Trophoblast cell (in vitro differentiated cells and primary cell): ENCODE data around the gene MYO7B.

Source experiments
- DNase-seq, 2 donors: peaks; one replicate each; pipeline ENCODE4 v3.0.0-alpha.2; 2016
- H2AFZ ChIP-seq: 2 replicates; pipeline ENCODE4 v1.6.1; 2013; ENCODE audit warnings: low read length, moderate library complexity, mild to moderate bottlenecking; ENCODE audit not compliant: insufficient read depth, poor library complexity
- H2AK5ac ChIP-seq: 2 replicates; pipeline ENCODE4 v1.6.1; 2013; ENCODE audit warnings: mild to moderate bottlenecking, low read length
- H2BK120ac ChIP-seq: 2 replicates; pipeline ENCODE4 v1.6.1; 2013; ENCODE audit warnings: low read length, mild to moderate bottlenecking, moderate library complexity; ENCODE audit not compliant: insufficient read depth, poor library complexity
- H2BK12ac ChIP-seq: 2 replicates; pipeline ENCODE4 v1.6.1; 2013; ENCODE audit warnings: mild to moderate bottlenecking, low read length, moderate library complexity
- H2BK5ac ChIP-seq: 2 replicates; pipeline ENCODE4 v1.6.1; 2013; ENCODE audit warnings: low read length, low read depth, moderate library complexity, mild to moderate bottlenecking; ENCODE audit not compliant: poor library complexity
- H3K14ac ChIP-seq: 2 replicates; pipeline ENCODE4 v1.6.1; 2013; ENCODE audit warnings: mild to moderate bottlenecking, low read length
- H3K18ac ChIP-seq: 2 replicates; pipeline ENCODE4 v1.6.1; 2013; ENCODE audit warnings: mild to moderate bottlenecking, low read length
- H3K23ac ChIP-seq: 2 replicates; pipeline ENCODE4 v1.6.1; 2013; ENCODE audit warnings: low read length
- H3K27ac ChIP-seq: 2 replicates; pipeline ENCODE4 v1.5.1; 2013; ENCODE audit warnings: low read depth, mild to moderate bottlenecking, inconsistent platforms, low read length, moderate library complexity
- H3K27me3 ChIP-seq: 2 replicates; pipeline ENCODE4 v1.6.1; 2013; ENCODE audit warnings: inconsistent platforms, mild to moderate bottlenecking, low read length, moderate library complexity; ENCODE audit not compliant: insufficient read depth
- H3K36me3 ChIP-seq, 2 experiments: 1 replicate in 1 of 2; 2 replicates in 1 of 2; pipeline ENCODE4 v1.6.1; 2013; ENCODE audit warnings: low read length in 2 of 2, mild to moderate bottlenecking in 2 of 2, moderate library complexity in 1 of 2; ENCODE audit not compliant: insufficient read depth in 2 of 2, control insufficient read depth in 1 of 2
- H3K4ac ChIP-seq: 2 replicates; pipeline ENCODE4 v1.6.1; 2013; ENCODE audit warnings: low read depth, mild to moderate bottlenecking, low read length, moderate library complexity
- H3K4me1 ChIP-seq, 2 experiments: 1 replicate in 1 of 2; 2 replicates in 1 of 2; pipeline ENCODE4 v1.6.1; 2013; ENCODE audit warnings: low read length in 2 of 2, mild to moderate bottlenecking in 2 of 2, moderate library complexity in 1 of 2; ENCODE audit not compliant: insufficient read depth in 2 of 2, control insufficient read depth in 1 of 2
- H3K4me2 ChIP-seq: 2 replicates; pipeline ENCODE4 v1.6.1; 2013; ENCODE audit warnings: inconsistent platforms, mild to moderate bottlenecking, low read length, moderate library complexity
- H3K4me3 ChIP-seq: 2 replicates; pipeline ENCODE4 v1.5.1; 2013; ENCODE audit warnings: mild to moderate bottlenecking, low read depth, low read length, inconsistent platforms
- H3K79me1 ChIP-seq: one replicate; pipeline ENCODE4 v1.6.1; 2013; ENCODE audit warnings: low read length
- H3K79me2 ChIP-seq: 2 replicates; pipeline ENCODE4 v1.6.1; 2013; ENCODE audit warnings: low read length, mild to moderate bottlenecking; ENCODE audit not compliant: control insufficient read depth, insufficient read depth, poor library complexity
- H3K9ac ChIP-seq: 2 replicates; pipeline ENCODE4 v1.6.1; 2013; ENCODE audit warnings: mild to moderate bottlenecking, low read length
- H3K9me3 ChIP-seq: 2 replicates; pipeline ENCODE4 v1.6.1; 2013; ENCODE audit warnings: low read depth, mild to moderate bottlenecking, control low read depth, inconsistent platforms, low read length; ENCODE audit not compliant: insufficient read depth
- H4K12ac ChIP-seq: 2 replicates; pipeline ENCODE4 v1.6.1; 2013; ENCODE audit warnings: low read depth, mild to moderate bottlenecking, low read length, moderate library complexity
- H4K8ac ChIP-seq: 2 replicates; pipeline ENCODE4 v1.6.1; 2013; ENCODE audit warnings: low read depth, mild to moderate bottlenecking, low read length, moderate library complexity
- H4K91ac ChIP-seq: one replicate; pipeline ENCODE4 v1.6.1; 2013; ENCODE audit warnings: low read depth, mild to moderate bottlenecking, low read length, moderate library complexity
- WGBS: extraction: QIAGEN DNeasy Blood & Tissue Kit; methylation state at CpG from one replicate; pipeline ENCODE4 v1.1.7; 2013; ENCODE audit warnings: missing lambda C conversion rate; ENCODE audit not compliant: insufficient read length, insufficient coverage; ENCODE audit errors: extremely low coverage; 5-methylcytosine and 5-hydroxymethylcytosine counted together

Gene MYO7B

DNA sequence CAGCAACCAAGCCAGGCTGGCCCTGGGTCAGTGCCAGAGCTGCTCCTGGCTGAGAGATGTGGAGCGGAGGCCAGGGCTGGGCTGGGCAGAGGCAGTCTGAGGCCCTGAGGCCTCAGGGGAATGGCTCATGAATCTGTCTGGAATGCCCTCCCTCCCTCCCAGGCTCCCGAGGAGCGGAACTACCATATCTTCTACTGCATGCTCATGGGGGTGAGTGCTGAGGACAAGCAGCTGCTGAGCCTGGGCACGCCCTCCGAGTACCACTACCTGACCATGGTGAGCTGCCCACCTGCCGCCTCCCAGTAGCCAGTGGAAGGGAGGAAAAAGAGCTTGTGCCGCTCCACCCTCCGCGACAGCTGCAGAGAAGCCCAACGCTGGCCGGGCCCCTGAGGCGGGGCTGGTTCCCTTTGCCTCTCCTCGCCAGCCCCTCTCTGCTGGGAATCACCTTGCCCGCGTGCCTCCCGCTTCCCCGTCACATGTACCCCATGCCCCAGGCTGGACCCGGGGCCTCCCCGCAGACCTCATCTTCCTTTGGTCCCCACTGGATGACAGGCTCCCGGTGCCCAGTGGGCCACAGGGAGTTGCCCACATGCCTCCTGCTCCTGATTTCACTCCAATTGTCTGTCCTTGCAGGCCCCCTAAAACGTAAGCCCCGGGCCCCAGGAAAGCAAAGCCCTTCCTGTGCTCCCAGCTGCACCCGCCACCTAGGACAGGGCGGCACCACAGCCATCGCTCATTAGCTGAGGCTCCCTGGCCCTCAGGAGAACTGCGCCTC, 41.1 kb downstream of the MYO7B start:
- H3K23ac ChIP-seq, result no peak overlapping the region
- DNase-seq, result peak; percentile 92 to 93
- H3K4me1 ChIP-seq, result no peaks in the 10 kb centered on the region
- H4K8ac ChIP-seq, result no peak overlapping the region
- H4K12ac ChIP-seq, result no peak overlapping the region
- no peaks in the 10 kb centered on the region for H3K27me3 ChIP-seq
- H3K4ac ChIP-seq, result no peak overlapping the region
- H4K91ac ChIP-seq, result no peak overlapping the region
- H2AFZ ChIP-seq, result no peak overlapping the region
- H3K79me1 ChIP-seq, result no peaks in the 10 kb centered on the region
- no peaks in the 10 kb centered on the region for H3K36me3 ChIP-seq
- no peak overlapping the region for H3K9ac ChIP-seq
- H3K4me3 ChIP-seq, result no peak overlapping the region
- no CpG with 5 or more reads among the region's 26 CpGs for WGBS
- H2BK120ac ChIP-seq, result no peak overlapping the region
- no peak overlapping the region for H2AK5ac ChIP-seq
- H3K9me3 ChIP-seq, result no peaks in the 10 kb centered on the region
- H2BK5ac ChIP-seq, result no peak overlapping the region
- H2BK12ac ChIP-seq, result no peak overlapping the region
- H3K4me2 ChIP-seq, result no peak overlapping the region
- H3K14ac ChIP-seq, result no peak overlapping the region
- no peak overlapping the region for H3K18ac ChIP-seq
- H3K27ac ChIP-seq, result no peak overlapping the region
- H3K79me2 ChIP-seq, result no peaks in the 10 kb centered on the region

DNA sequence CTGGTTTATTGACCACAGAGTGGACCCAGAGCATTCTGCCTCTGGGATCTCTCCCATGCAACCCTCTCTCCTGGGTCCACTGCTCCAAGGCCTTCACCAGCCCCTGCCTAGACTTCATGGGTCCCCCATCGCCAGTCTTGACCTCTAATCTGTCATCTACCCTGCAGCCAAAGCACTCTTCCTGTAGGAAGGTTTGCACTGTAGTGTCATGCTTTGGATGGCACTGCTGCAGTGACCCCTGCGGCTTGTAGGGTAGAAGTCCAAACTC, 41.7 kb downstream of the MYO7B start:
- Histone ChIP-seq H3K79me2 (no peaks in the 10 kb centered on the region), H3K23ac (no peak overlapping the region), H2BK120ac (no peak overlapping the region), H3K27me3 (no peaks in the 10 kb centered on the region), H3K9me3 (no peaks in the 10 kb centered on the region), H3K4ac (no peak overlapping the region), H3K4me2 (no peak overlapping the region), H3K36me3 (no peaks in the 10 kb centered on the region), H2BK12ac (no peak overlapping the region), H3K27ac (no peak overlapping the region), H2AFZ (no peak overlapping the region), H4K91ac (no peak overlapping the region), H3K79me1 (no peaks in the 10 kb centered on the region), H3K4me1 (no peaks in the 10 kb centered on the region), H4K12ac (no peak overlapping the region), H3K9ac (no peak overlapping the region), H3K18ac (no peak overlapping the region), H2AK5ac (no peak overlapping the region), H3K14ac (no peak overlapping the region), H3K4me3 (no peak overlapping the region), H2BK5ac (no peak overlapping the region), H4K8ac (no peak overlapping the region)
- WGBS, result no CpG with 5 or more reads among the region's 2 CpGs
- DNase-seq, result no peak

DNA sequence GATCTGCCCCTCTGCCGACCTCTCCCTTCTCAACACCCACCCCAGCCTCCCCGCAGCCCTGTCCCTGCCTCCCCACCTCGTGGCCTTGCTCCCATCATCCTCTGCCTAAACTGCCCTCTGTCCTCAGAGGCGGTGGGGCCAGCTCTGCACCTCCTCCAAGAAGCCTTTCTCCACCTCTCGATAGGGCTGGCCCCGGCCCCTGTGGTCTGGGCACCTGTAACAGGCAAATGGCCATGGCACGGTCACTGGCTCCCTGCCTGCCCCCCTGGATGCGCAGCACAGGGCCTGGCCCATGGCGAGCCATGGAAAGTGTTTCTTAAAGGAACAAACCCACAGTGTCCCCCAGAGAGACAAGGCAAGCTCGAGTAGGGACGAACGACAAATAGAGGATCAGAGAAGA, 42.0 kb downstream of the MYO7B start:
- no peaks in the 10 kb centered on the region for H3K79me1 ChIP-seq
- no peak overlapping the region for H2BK12ac ChIP-seq
- no peaks in the 10 kb centered on the region for H3K4me1 ChIP-seq
- no peaks in the 10 kb centered on the region for H3K9me3 ChIP-seq
- no peak overlapping the region for H3K14ac ChIP-seq
- H3K4me3 ChIP-seq, result no peak overlapping the region
- H3K4me2 ChIP-seq, result no peak overlapping the region
- H3K79me2 ChIP-seq, result no peaks in the 10 kb centered on the region
- no peak overlapping the region for H3K9ac ChIP-seq
- no peak overlapping the region for H2BK120ac ChIP-seq
- no peaks in the 10 kb centered on the region for H3K27me3 ChIP-seq
- no peak overlapping the region for H4K8ac ChIP-seq
- no peak overlapping the region for H2AK5ac ChIP-seq
- H2BK5ac ChIP-seq, result no peak overlapping the region
- no peak overlapping the region for H3K27ac ChIP-seq
- H3K4ac ChIP-seq, result no peak overlapping the region
- H2AFZ ChIP-seq, result no peak overlapping the region
- H4K91ac ChIP-seq, result no peak overlapping the region
- no peak overlapping the region for H4K12ac ChIP-seq
- H3K18ac ChIP-seq, result no peak overlapping the region
- no peak overlapping the region for H3K23ac ChIP-seq
- no peak for DNase-seq
- H3K36me3 ChIP-seq, result no peaks in the 10 kb centered on the region
- no CpG with 5 or more reads among the region's 12 CpGs for WGBS

DNA sequence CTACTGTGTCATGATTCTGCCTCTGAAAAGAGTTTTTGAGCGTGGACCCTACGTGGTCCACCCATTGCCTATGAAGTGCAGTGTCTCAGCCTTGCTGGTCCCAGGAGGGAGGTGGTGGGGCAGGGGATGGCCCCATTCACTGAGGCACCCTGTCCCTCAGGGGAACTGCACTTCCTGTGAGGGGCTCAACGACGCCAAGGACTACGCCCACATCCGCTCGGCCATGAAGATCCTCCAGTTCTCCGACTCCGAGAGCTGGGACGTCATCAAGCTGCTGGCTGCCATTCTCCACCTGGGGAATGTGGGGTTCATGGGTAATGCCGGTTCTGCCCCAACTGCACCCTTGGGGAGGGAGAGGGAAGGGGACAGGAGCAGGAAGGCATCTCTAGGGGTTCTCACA, 42.5 kb downstream of the MYO7B start:
- Histone ChIP-seq H3K79me1 (no peaks in the 10 kb centered on the region), H3K4me2 (no peak overlapping the region), H3K23ac (no peak overlapping the region), H2AK5ac (no peak overlapping the region), H4K8ac (no peak overlapping the region), H4K91ac (no peak overlapping the region), H3K18ac (no peak overlapping the region), H2BK12ac (no peak overlapping the region), H3K36me3 (no peaks in the 10 kb centered on the region), H3K4me3 (no peak overlapping the region), H3K9ac (no peak overlapping the region), H2BK120ac (no peak overlapping the region), H3K4me1 (no peaks in the 10 kb centered on the region), H3K9me3 (no peaks in the 10 kb centered on the region), H3K27me3 (no peaks in the 10 kb centered on the region), H3K14ac (no peak overlapping the region), H3K4ac (no peak overlapping the region), H2BK5ac (no peak overlapping the region), H3K79me2 (no peaks in the 10 kb centered on the region), H4K12ac (no peak overlapping the region), H2AFZ (no peak overlapping the region), H3K27ac (no peak overlapping the region)
- no CpG with 5 or more reads among the region's 11 CpGs for WGBS
- no peak for DNase-seq
